ENCODE measurements around the gene CNOT3. TPM values are rescaled to one million over a fixed set of nuclear protein-coding genes. Genes with fewer than 3 reads are reported as not detected.

CNOT3 gene
- total RNA-seq, 2 experiments from 2014 or later, result 26.7 to 28.7 TPM

- intact Hi-C loops (cut with DNase I, micrococcal nuclease), result loop anchor here in 1 of 2 experiments (10.0 kb wide), 2 partner anchors 242 to 582 kb away; partner anchors contain the start of gene MYADM
- no peak for TF ChIP-seq CTCF (IDR thresholded peaks at IDR 0.05)
- Histone ChIP-seq H3K27ac (ENCODE audit: low read depth in 1 of 2, low read length in 2 of 2) (no peak overlapping the region), H3K27me3 (ENCODE audit: control insufficient read depth in 1 of 2, insufficient read depth in 2 of 2, low read length in 2 of 2) (no peaks in the 10 kb centered on the region), H3K4me1 (ENCODE audit: insufficient read depth, low read length) (peaks cover 24% of the 10 kb centered on the region), H3K36me3 (ENCODE audit: insufficient read depth, low read length) (peaks cover 51% of the 10 kb centered on the region), H3K4me3 (ENCODE audit: low read length) (no peak overlapping the region), H3K9me3 (ENCODE audit: control insufficient read depth in 1 of 2, insufficient read depth in 1 of 2, low read length in 2 of 2) (no peaks in the 10 kb centered on the region)
- ChIA-PET POLR2A (no interaction called here), CTCF (no interaction called here)
- DNase-seq (peak in 1 of 14 experiments; percentile 13), ATAC-seq (ENCODE audit: poor library complexity) (no peak)
- Mint-ChIP-seq H3K27me3 (no peaks in the 10 kb centered on the region), H3K9me3 (no peaks in the 10 kb centered on the region), H3K36me3 (ENCODE audit: low read depth) (peaks cover 54% of the 10 kb centered on the region), H3K27ac (no peak overlapping the region), H3K4me3 (no peak overlapping the region), H3K4me1 (ENCODE audit: low read depth) (peaks cover 17% of the 10 kb centered on the region)
Measured at GRCh38 chr19:54106716-54107115, 30.8 kb upstream of the CNOT3 start.

- TF ChIP-seq CTCF (IDR thresholded peaks at IDR 0.05), result no peak
- Mint-ChIP-seq H3K4me1 (ENCODE audit: low read depth) (peaks cover 9% of the 10 kb centered on the region), H3K27ac (no peak overlapping the region), H3K9me3 (no peaks in the 10 kb centered on the region), H3K4me3 (peak overlapping the region; percentile 10), H3K36me3 (ENCODE audit: low read depth) (peaks cover 49% of the 10 kb centered on the region), H3K27me3 (no peaks in the 10 kb centered on the region)
- Histone ChIP-seq H3K36me3 (ENCODE audit: insufficient read depth, low read length) (peaks cover 51% of the 10 kb centered on the region), H3K27ac (ENCODE audit: low read depth in 1 of 2, low read length in 2 of 2) (no peak overlapping the region), H3K4me3 (ENCODE audit: low read length) (no peak overlapping the region), H3K27me3 (ENCODE audit: control insufficient read depth in 1 of 2, insufficient read depth in 2 of 2, low read length in 2 of 2) (no peaks in the 10 kb centered on the region), H3K4me1 (ENCODE audit: insufficient read depth, low read length) (peaks cover 18% of the 10 kb centered on the region), H3K9me3 (ENCODE audit: control insufficient read depth in 1 of 2, insufficient read depth in 1 of 2, low read length in 2 of 2) (no peaks in the 10 kb centered on the region)
- intact Hi-C loops (cut with DNase I, micrococcal nuclease), result loop anchor here in 1 of 2 experiments (10.0 kb wide), 2 partner anchors 243 to 583 kb away; partner anchors contain the start of gene MYADM
- ATAC-seq (ENCODE audit: poor library complexity) (no peak), DNase-seq (peak in 1 of 14 experiments; percentile 17)
- ChIA-PET POLR2A (no interaction called here), CTCF (no interaction called here)
Measured at GRCh38 chr19:54107876-54108490, 29.6 kb upstream of the CNOT3 start.

GRCh38 chr19:54108496-54108895 is 29.1 kb upstream of the CNOT3 start:
- H3K27ac ChIP-seq (ENCODE audit: low read depth in 1 of 2, low read length in 2 of 2), result no peak overlapping the region
- peaks cover 49% of the 10 kb centered on the region for H3K36me3 Mint-ChIP-seq (ENCODE audit: low read depth)
- no peak for DNase-seq
- H3K27me3 ChIP-seq (ENCODE audit: control insufficient read depth in 1 of 2, insufficient read depth in 2 of 2, low read length in 2 of 2), result no peaks in the 10 kb centered on the region
- ChIA-PET CTCF (no interaction called here), POLR2A (no interaction called here)
- H3K4me3 ChIP-seq (ENCODE audit: low read length), result no peak overlapping the region
- no peaks in the 10 kb centered on the region for H3K27me3 Mint-ChIP-seq
- no peak overlapping the region for H3K4me3 Mint-ChIP-seq
- H3K9me3 ChIP-seq (ENCODE audit: control insufficient read depth in 1 of 2, insufficient read depth in 1 of 2, low read length in 2 of 2), result no peaks in the 10 kb centered on the region
- H3K9me3 Mint-ChIP-seq, result no peaks in the 10 kb centered on the region
- no peak overlapping the region for H3K27ac Mint-ChIP-seq
- no peak for ATAC-seq (ENCODE audit: poor library complexity)
- H3K36me3 ChIP-seq (ENCODE audit: insufficient read depth, low read length), result peaks cover 51% of the 10 kb centered on the region
- intact Hi-C loops (cut with DNase I, micrococcal nuclease), result loop anchor here in 1 of 2 experiments (10.0 kb wide), 2 partner anchors 244 to 584 kb away; partner anchors contain the start of gene MYADM
- peaks cover 5% of the 10 kb centered on the region for H3K4me1 Mint-ChIP-seq (ENCODE audit: low read depth)
- no peak for TF ChIP-seq CTCF (IDR thresholded peaks at IDR 0.05)
- peaks cover 14% of the 10 kb centered on the region for H3K4me1 ChIP-seq (ENCODE audit: insufficient read depth, low read length)
